ENCODE data around the gene CDC42BPB.

DNA sequence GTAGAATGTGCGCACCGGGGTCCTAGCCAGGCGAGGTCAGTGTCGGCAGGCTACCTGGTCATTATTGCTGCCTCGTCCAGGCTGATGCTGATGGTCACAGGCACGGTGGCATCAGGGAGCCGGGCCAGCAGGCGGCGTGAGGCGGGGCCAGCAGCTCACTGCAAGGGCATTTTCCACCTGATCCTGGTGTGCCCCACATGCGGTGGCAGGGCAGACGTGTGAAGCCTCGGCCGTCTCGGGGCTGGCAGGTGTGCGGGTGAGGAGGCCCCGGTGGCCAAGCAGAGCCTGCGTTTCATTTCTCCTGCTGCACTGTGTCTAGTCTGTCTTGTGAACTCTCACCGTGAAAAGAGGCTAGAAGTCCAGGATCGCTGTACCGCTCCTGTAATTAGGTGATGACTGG lies 146.9 kb downstream of the CDC42BPB start:
- TF ChIP-seq EZH2 (IDR thresholded peaks at IDR 0.05; ENCODE audit: insufficient read depth, poor library complexity, severe bottlenecking) (no peak), EZH2phosphoT487 (IDR thresholded peaks at IDR 0.05; ENCODE audit: insufficient read depth, low read depth) (no peak)

All from GM23248 (cell line).